Activated CD4-positive, alpha-beta T cell treated with anti-CD3 and anti-CD28 coated beads for 48 hours (primary cell): ENCODE measurements around the gene COCH.

Source experiments
- DNase-seq: peaks from one replicate; pipeline ENCODE4 v3.0.0-alpha.2; 2020

The COCH gene

DNA sequence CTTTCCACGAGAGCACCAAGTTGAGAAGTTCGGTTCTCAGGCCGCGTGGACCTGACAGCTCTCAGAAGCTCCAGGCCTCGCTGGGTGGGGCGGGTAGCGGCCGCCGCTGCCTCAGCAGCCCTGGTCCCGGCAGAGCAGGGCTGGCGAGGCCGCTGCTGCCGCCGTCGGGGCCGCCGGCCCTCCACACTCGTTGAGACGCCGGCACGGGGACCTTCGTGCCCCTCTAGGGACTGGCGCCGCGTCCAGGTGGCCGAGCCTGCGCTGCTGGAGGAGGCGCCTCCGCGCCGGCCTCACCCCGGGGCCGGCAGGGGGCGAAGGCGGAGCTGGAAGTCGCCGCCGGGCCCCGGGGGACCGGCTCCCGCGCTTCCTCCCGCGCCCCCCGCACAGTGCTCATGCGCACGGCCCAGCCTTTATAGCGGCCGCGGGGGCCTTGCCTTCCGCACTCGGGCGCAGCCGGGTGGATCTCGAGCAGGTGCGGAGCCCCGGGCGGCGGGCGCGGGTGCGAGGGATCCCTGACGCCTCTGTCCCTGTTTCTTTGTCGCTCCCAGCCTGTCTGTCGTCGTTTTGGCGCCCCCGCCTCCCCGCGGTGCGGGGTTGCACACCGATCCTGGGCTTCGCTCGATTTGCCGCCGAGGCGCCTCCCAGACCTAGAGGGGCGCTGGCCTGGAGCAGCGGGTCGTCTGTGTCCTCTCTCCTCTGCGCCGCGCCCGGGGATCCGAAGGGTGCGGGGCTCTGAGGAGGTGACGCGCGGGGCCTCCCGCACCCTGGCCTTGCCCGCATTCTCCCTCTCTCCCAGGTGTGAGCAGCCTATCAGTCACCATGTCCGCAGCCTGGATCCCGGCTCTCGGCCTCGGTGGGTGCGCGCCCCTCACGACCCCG lies at the start of gene COCH:
COCH (plus strand) TSS at position 440 of the 879 bp plus-strand sequence; CDS start at position 820, 380 bp downstream.
- DNase-seq = peak; percentile 32

DNA sequence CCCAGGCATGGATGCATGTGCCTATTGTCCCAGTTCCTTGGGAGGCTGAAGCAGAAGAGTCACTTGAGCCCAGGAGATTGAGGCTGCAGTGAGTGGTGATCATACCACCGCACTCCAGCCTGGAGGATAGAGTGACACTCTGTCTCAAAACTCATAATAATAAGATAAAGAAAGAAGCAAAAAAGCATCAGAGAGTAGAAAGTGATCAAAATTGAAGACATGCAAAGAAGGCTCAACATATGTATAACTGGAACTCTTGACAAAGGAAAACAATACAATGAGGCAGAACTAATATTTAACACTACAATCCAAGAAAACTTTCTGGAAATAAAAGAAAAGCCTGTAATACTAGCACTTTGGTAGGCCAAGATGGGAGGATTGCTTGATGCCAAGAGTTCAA lies 48.3 kb upstream of the COCH start:
- no peak for DNase-seq

DNA sequence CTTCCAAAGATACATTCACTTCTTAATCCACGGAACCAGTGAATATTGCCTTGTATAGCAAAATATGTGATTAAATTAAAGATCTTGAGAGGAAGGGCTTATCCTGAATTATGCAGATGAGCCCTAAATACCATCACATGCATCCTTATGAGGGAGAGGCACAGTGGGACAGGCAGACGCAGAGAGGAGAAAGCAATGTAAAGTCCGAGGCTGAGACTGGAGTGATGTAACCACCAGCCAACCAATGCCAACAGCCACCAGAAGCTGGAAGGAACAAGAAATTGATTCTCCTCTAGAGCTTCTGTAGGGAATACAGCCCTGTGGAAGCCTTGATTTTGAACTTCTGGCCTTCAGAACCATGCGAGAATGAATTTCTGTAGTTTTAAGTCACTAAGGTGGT lies 44.5 kb upstream of the COCH start:
- DNase-seq = no peak

GRCh38 chr14:30834353-30834752 lies 40.0 kb upstream of the COCH start:
- DNase-seq = no peak

DNA sequence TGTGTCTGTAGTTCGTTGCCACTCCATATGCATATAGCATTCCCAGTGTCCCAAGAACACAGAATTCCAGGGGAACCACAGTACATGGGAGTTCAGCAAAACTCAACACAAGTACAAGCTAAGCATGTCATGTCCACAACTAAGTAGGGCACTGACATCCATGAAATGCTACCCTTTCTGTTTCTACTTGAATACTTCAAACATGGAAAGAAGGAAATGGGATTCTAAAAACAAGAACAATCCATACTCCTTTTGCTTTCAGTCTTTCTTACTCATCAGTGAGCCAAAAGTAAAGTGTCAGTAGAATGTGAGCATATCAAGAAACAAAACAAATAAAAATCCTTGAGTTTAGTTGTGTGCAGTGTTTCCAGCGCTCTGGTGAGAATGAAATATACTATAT lies 36.0 kb upstream of the COCH start:
- no peak for DNase-seq

DNA sequence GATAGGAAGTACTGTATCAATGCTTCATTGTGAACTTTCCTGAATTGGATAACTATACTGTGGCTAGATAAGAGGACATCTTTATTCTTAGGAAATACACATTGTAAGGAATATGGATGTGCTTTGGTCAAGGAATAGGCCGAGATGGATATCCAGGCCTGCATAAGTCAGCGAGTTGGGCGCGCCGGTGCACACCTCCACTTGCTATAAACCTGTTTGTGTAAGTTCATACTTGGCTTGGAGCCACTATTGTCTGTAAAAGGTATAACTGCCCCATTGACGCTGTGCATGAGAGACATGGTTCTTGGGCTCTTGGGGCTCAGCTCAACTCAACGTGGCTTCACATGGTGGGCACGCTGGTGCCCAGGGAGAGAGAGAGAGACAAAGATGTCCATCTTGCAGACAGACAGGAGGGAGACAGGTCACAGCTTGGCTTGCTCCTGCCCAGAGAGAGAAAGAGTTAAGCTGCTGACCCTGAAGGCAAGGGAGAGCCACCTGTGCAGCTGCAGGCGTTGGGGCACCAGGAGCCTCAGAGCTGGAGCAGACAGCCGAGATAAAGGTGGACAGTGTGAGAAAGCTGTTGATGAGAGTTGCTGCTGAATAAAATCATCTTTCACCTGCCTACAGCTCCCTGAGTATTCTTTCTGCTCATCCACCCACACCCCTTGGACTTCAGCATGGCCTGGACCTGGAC lies 34.1 kb upstream of the COCH start:
- no peak for DNase-seq

GRCh38 chr14:30842431-30842830 lies 31.9 kb upstream of the COCH start:
- DNase-seq = no peak

DNA sequence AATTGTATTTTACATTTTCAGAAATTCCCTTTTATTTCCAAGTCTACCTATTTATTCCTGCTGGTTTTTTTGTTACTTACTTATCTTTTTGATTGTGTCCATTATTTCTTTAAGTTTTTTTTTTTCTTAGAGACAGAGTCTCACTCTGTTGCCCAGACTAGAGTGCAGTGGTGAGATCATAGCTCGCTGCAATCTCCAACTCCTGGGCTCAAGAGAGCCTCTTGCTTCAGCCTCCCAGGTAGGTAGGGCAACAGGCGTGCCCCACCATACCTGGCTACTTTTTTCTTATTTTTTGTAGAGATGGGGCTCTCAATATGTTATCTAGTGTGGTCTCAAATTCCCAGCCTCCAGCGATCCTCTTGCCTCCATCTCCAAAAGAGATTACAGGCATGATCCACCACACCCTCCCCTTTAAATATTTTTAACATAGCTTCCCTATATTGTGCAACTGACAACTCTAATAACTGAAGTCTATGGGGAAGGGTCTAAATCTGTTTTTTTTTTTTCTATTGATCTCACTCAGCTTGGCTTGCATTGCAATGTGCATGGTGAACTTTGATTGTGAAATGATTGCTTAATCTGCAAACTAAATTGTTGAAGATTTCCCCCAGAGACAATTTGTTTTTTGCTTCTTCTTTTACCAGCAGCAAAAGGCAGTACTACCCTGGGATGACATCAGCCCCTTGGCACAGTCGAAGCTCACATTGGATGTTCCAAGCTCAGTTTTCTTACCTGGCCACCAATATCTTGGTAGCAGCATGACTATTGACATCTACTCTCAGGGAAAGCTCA lies 25.7 kb upstream of the COCH start:
- DNase-seq = no peak

DNA sequence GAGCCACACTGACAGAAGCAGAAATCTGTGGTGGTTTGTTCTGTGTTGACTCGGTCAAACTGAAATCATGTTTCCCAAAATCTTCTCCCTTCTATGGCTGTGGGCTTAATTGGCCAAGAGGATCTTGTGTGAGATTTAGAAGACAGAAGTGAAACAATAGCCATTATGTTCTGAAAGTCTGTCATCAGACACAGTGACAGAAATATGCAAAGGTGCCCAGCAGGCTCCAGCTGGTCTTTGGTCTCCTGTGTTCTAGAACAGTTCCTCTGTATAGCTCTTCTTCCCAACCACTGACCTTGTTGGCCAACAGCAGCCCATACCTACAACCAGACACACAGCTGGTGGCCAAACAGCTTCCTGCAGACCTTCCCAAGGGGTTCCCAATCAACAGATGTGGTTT lies 25.0 kb upstream of the COCH start:
- no peak for DNase-seq

GRCh38 chr14:30849983-30850382 lies 24.4 kb upstream of the COCH start:
- DNase-seq = no peak

GRCh38 chr14:30853946-30854345 lies 20.4 kb upstream of the COCH start:
- no peak for DNase-seq

DNA sequence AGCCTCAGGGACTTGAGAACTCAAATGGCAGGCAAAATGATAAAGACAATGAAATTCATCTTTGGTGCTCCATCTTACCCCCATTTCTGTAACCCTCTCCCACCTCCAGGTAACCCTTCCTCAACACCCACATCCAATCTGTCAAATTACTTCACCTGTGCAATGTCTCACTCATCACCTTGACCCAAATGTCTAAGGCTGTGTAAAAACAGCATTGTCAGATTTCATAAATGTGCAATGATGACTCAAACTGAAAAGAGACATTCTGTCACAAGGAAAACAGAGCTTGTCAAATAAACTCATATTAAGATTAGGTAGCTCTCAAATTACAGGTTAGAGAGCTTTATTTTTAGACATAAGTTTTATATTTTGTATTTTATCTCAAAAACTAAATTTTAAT lies 19.9 kb upstream of the COCH start:
- no peak for DNase-seq

- peak; percentile 43 for DNase-seq
These were observed 18.9 kb upstream of the COCH start for GRCh38 chr14:30855345-30856037.

GRCh38 chr14:30861200-30861599 lies 13.2 kb upstream of the COCH start:
- no peak for DNase-seq

- no peak for DNase-seq
These were observed 9.4 kb upstream of the COCH start for GRCh38 chr14:30864934-30865333.

GRCh38 chr14:30868736-30869135 lies 5.6 kb upstream of the COCH start:
- DNase-seq = no peak

- no peak for DNase-seq
These were observed 4.7 kb upstream of the COCH start for GRCh38 chr14:30869551-30870155.

DNA sequence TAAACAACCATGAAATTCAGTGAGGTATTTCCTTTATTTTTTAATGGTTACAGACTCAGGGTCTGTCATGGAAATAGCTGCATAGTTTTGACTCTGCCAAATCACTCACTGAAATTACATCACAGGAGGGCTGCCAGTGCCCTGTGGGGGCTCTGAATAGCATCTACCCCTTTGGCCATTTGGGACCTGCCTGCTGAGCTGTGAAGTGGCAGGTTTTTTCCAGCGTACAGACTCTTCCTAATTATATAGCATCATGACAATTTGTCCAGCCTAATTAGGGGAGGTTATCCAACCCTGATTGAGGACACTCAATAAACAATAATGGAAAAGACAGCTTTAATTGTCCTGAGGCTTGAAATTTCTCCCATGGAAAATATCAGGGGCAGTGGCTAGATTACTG lies 1.8 kb upstream of the COCH start:
- DNase-seq = no peak

DNA sequence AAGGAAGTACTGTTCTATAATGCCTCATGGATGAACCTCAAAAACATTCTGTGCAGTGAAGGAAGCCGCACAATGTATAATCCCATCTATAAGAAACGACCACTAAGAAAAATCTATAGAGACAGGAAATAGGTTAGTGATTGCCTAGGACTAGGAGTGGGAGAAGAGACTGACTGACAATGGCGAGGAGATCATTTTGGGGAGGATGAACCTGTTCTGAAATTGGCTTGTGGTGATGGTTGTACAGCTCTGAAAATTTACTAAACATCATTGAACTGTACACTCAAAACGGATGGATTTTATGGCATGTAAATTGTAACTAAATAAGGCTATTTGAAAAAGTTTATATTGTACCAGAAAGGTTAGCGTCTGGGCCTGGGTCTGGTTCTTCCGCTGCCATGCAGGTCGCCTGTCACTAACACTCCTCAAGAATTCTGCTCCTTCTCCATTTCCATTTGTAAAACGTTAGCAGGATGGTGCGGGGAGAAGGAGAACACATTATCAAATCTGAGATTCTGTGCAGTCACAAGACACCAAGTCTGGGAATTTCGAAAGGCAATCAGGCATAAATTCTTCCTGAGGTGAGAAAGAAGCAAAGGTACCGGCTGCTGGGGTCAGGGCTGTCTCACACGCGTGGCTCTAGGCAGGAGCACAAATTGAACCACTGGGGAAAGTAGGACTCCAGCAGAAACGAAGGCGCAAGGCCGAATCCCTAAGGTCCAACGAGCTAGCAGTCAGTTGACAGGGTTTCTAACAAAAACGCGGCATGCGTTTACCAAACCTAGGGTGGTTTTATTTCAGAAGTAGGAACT lies 845 bp upstream of the COCH start:
- DNase-seq = no peak

DNA sequence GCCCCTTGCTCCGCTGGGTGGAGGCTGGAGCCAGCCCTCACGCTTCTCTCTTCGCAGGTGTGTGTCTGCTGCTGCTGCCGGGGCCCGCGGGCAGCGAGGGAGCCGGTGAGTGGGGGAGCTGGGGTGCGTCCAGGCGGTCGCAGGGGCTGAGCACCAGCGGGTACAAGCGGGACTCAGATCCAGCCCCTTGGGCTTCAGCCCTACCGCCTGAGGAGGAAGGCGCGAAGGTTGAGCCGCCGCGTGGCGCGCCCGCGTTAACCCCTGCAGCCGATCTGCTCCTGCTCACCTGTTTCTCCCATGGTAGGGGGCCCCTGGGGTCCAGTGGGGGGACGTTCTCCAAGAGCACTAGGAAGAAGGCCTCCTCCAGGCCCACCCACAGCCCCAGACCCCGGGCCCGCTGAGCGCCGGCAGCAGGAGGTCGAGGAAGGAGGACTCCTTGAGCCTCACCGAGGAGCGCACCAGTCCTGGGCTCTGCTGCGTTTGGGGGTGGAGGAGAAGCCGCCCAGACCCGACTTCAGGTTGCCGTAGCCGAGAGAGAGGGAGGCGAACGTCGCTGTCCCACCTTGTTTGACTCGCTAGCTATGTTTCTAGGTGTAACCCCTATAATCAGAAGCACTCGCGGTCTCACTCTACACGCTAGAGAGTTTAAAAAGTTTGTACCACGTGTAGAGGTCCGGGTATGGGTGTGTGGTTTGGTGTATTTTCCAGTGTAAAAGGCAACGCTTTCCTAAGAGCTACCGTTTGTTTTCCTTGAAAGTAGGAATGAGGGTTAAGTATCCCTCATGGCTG lies 834 bp downstream of the COCH start:
- peak; percentile 25 for DNase-seq

- no peak for DNase-seq
These were observed 1.4 kb downstream of the COCH start for GRCh38 chr14:30875788-30876053.
